PC-3 (cell line): ENCODE results near the gene TEDC1. TPM values are rescaled to one million over a fixed set of nuclear protein-coding genes. Genes with fewer than 3 reads are reported as not detected.

Source experiments
- ATAC-seq: fragments of 200-7000 bp; cut with Tn5 transposase; 2 replicates; pipeline ENCODE4 v1.9.1; 2020; ENCODE audit warnings: mild to moderate bottlenecking, moderate library complexity
- BruUV-seq: library from RNA; stranded (reverse); fragments of 400-500 nt; replicated peaks from 2 replicates; lab custom pipeline; 2021; lab: Mats Ljungman, UMichigan
- CTCF ChIA-PET: fragments of 300-600 bp; sonication (Branson Sonifier 250); formaldehyde crosslinking; loops from one replicate; lab custom pipeline; 2022; ENCODE audit warnings: antibody characterized with exemption; lab: Charles Lee
- POLR2A ChIA-PET: fragments of 300-600 bp; sonication (Branson Sonifier 250); formaldehyde crosslinking; loops from one replicate; lab custom pipeline; 2022; ENCODE audit warnings: antibody characterized with exemption; ENCODE audit not compliant: unreplicated experiment; lab: Charles Lee
- DNase-seq: peaks from one replicate; pipeline ENCODE4 v3.0.0-alpha.2; 2015
- H2AFZ ChIP-seq: fragments of 300-600 bp; sonication (generic); 2 replicates; pipeline ENCODE4 v1.6.0; 2016; ENCODE audit warnings: antibody characterized with exemption, low read length
- H3F3A ChIP-seq: fragments of 300-600 bp; sonication (generic); one replicate; pipeline ENCODE4 v1.6.0; 2017; ENCODE audit warnings: antibody characterized with exemption, low read length, control low read depth, mild to moderate bottlenecking; ENCODE audit not compliant: unreplicated experiment
- H3K27ac ChIP-seq: fragments of 300-600 bp; sonication (generic); 2 replicates; pipeline ENCODE4 v1.5.1; 2016; ENCODE audit warnings: mild to moderate bottlenecking, low read length
- H3K27me3 ChIP-seq: fragments of 300-600 bp; sonication (generic); 2 replicates; pipeline ENCODE4 v1.6.1; 2016; ENCODE audit warnings: low read length, mixed read lengths
- H3K36me3 ChIP-seq: fragments of 300-600 bp; sonication (generic); 2 replicates; pipeline ENCODE4 v1.6.1; 2016; ENCODE audit warnings: low read depth, mixed run types, low read length, mixed read lengths
- H3K4me1 ChIP-seq: fragments of 300-600 bp; sonication (generic); 2 replicates; pipeline ENCODE4 v1.5.1; 2016; ENCODE audit warnings: low read length; ENCODE audit not compliant: insufficient read depth
- H3K4me2 ChIP-seq: fragments of 300-600 bp; sonication (generic); 2 replicates; pipeline ENCODE4 v1.6.0; 2016; ENCODE audit warnings: low read length
- H3K4me3 ChIP-seq: fragments of 300-600 bp; sonication (generic); 2 replicates; pipeline ENCODE4 v1.5.1; 2016; ENCODE audit warnings: mild to moderate bottlenecking, low read length, mixed read lengths
- H3K79me2 ChIP-seq: fragments of 300-600 bp; sonication (generic); 2 replicates; pipeline ENCODE4 v1.6.1; 2017; ENCODE audit warnings: low read length, mixed read lengths
- H3K9ac ChIP-seq: fragments of 300-600 bp; sonication (generic); 2 replicates; pipeline ENCODE4 v1.6.0; 2016; ENCODE audit warnings: mild to moderate bottlenecking, low read length
- H3K9me2 ChIP-seq: fragments of 300-600 bp; sonication (generic); replicated peaks from 2 replicates; pipeline ENCODE4 v1.6.1; 2016; ENCODE audit warnings: mixed run types, low read length, mixed read lengths
- H3K9me3 ChIP-seq: fragments of 300-600 bp; sonication (generic); 2 replicates; pipeline ENCODE4 v1.6.1; 2016; ENCODE audit warnings: low read length, mixed read lengths
- H4K20me1 ChIP-seq: fragments of 300-600 bp; sonication (generic); 2 replicates; pipeline ENCODE4 v1.6.1; 2016; ENCODE audit warnings: low read length, mixed read lengths
- CTCF ChIP-seq: fragments of 300-600 bp; sonication (generic); conservative IDR thresholded peaks from 2 replicates; pipeline ENCODE4 v1.5.1; 2017; ENCODE audit warnings: antibody characterized with exemption, low read depth, mild to moderate bottlenecking, low read length
- EZH2 ChIP-seq: fragments of 300-600 bp; sonication (generic); IDR thresholded peaks from one replicate; pipeline ENCODE4 v1.6.1; 2017; ENCODE audit warnings: antibody characterized with exemption, mild to moderate bottlenecking, low read length; ENCODE audit not compliant: unreplicated experiment
- EZH2phosphoT487 ChIP-seq: fragments of 300-600 bp; sonication (generic); IDR thresholded peaks from 2 replicates; pipeline ENCODE4 v1.6.1; 2018; ENCODE audit warnings: mild to moderate bottlenecking, antibody characterized with exemption, low read length, borderline replicate concordance
- intact Hi-C: fragments of 100-400 bp; cut with micrococcal nuclease; formaldehyde crosslinking; loops from 2 replicates; pipeline ENCODE4 v1.9.0; 2023
- total RNA-seq: library from RNA; depleted of rRNA; stranded (reverse); fragments of >200 nt; gene quantifications from 2 replicates; pipeline ENCODE4 v1.2.3, GENCODE V29; 2014

Gene TEDC1
- total RNA-seq, 1 experiment from 2014 or later = 66.7 TPM

GRCh38 chr14:105533391-105533790 is 42.3 kb downstream of the TEDC1 start:
- no peaks in the 10 kb centered on the region for H4K20me1 ChIP-seq
- no peaks in the 10 kb centered on the region; the same call in 1 of the 2 replicates for H3K36me3 ChIP-seq
- no peak for ATAC-seq
- DNase-seq = no peak
- H3K9ac ChIP-seq = no peak overlapping the region
- H3K9me3 ChIP-seq = no peaks in the 10 kb centered on the region
- ChIA-PET CTCF (no interaction called here), POLR2A (no interaction called here)
- H3K79me2 ChIP-seq = peaks cover 4% of the 10 kb centered on the region; the same call in 1 of the 2 replicates
- no peaks in the 10 kb centered on the region for H3K9me2 ChIP-seq
- no peak overlapping the region for H2AFZ ChIP-seq
- H3K4me2 ChIP-seq = no peak overlapping the region
- H3F3A ChIP-seq = no peaks in the 10 kb centered on the region
- no peak for TF ChIP-seq CTCF
- no peak for TF ChIP-seq EZH2phosphoT487
- TF ChIP-seq EZH2 = no peak
- peaks cover 11% of the 10 kb centered on the region; the same call in 1 of the 2 replicates for H3K27me3 ChIP-seq
- no TSS peak for BruUV-seq
- no peak overlapping the region for H3K4me3 ChIP-seq
- H3K4me1 ChIP-seq = peaks cover 10% of the 10 kb centered on the region
- H3K27ac ChIP-seq = no peak overlapping the region
- intact Hi-C loops = no loop called here

GRCh38 chr14:105533811-105534498 is 42.9 kb downstream of the TEDC1 start:
- no peak for TF ChIP-seq CTCF
- TF ChIP-seq EZH2phosphoT487 = no peak
- Histone ChIP-seq H3K9me2 (no peaks in the 10 kb centered on the region), H3K27me3 (peaks cover 11% of the 10 kb centered on the region; the same call in 1 of the 2 replicates), H3K9me3 (no peaks in the 10 kb centered on the region), H3K79me2 (peaks cover 2% of the 10 kb centered on the region; the same call in 1 of the 2 replicates), H3K4me3 (no peak overlapping the region), H3K4me2 (no peak overlapping the region), H2AFZ (no peak overlapping the region), H3K9ac (no peak overlapping the region), H3K27ac (no peak overlapping the region), H4K20me1 (no peaks in the 10 kb centered on the region), H3K4me1 (peaks cover 7% of the 10 kb centered on the region), H3F3A (no peaks in the 10 kb centered on the region), H3K36me3 (no peaks in the 10 kb centered on the region; the same call in 1 of the 2 replicates)
- ChIA-PET CTCF (no interaction called here), POLR2A (no interaction called here)
- no TSS peak for BruUV-seq
- ATAC-seq (no peak), DNase-seq (no peak)
- intact Hi-C loops = no loop called here

- no peak for ATAC-seq
- Histone ChIP-seq H3K27ac (no peak overlapping the region), H3K9me2 (no peaks in the 10 kb centered on the region), H3K9ac (no peak overlapping the region), H3K36me3 (no peaks in the 10 kb centered on the region; the same call in 1 of the 2 replicates), H4K20me1 (no peaks in the 10 kb centered on the region), H3K79me2 (no peaks in the 10 kb centered on the region), H2AFZ (no peak overlapping the region), H3K4me3 (no peak overlapping the region), H3F3A (no peaks in the 10 kb centered on the region), H3K4me2 (no peak overlapping the region), H3K4me1 (peaks cover 5% of the 10 kb centered on the region), H3K9me3 (no peaks in the 10 kb centered on the region), H3K27me3 (peaks cover 11% of the 10 kb centered on the region; the same call in 1 of the 2 replicates)
- BruUV-seq = no TSS peak
- ChIA-PET POLR2A (no interaction called here), CTCF (no interaction called here)
- intact Hi-C loops = no loop called here
- no peak for DNase-seq
- TF ChIP-seq EZH2phosphoT487 (no peak), CTCF (no peak), EZH2 (no peak)
These were observed 43.5 kb downstream of the TEDC1 start for GRCh38 chr14:105534586-105534985.
